Fibroblast of the aortic adventitia (primary cell): ENCODE results near the gene TXN. TPM values are rescaled to one million over a fixed set of nuclear protein-coding genes. Genes with fewer than 3 reads are reported as not detected.

Experiments
- DNase-seq: peaks from one replicate; pipeline ENCODE4 v3.0.0-alpha.2; 2010; ENCODE audit warnings: low read depth
- H3K4me3 ChIP-seq: 2 replicates; pipeline ENCODE4 v1.5.1; 2011; ENCODE audit warnings: low read depth, mild to moderate bottlenecking, control low read depth, low read length, moderate library complexity
- total RNA-seq: library from RNA; depleted of rRNA; stranded (reverse); fragments of >200 nt; gene quantifications from 2 replicates; pipeline ENCODE4 v1.2.3, GENCODE V29; 2012; ENCODE audit warnings: low replicate concordance
- TF ChIP-seq, protein P1 (sequence below): IDR thresholded peaks from 2 replicates; pipeline ENCODE4 v1.5.1; 2011; ENCODE audit warnings: mild to moderate bottlenecking, low read length, control low read depth, inconsistent platforms; ENCODE audit not compliant: insufficient read depth

The TXN gene
- total RNA-seq, 1 donor: 708 TPM

DNA sequence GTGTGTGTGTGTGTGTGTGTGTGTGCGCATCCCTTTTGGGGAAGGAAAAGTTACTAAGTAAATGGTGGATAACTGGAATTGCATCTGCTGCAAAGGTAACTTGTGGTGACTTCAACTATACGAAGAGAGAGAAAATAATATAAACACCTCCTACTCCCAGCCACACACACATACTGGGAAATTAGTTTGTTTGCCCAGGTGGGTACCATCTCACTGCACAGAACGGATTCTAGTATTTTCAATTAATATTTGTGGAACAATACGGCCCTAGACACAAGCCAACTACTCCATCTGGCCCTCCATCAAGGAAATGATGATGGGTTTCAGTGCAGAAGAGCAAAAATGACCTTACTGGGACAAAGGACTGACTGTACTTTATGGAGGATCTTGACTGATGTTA, 32.2 kb upstream of the TXN start:
- H3K4me3 ChIP-seq: no peak overlapping the region
- no peak for DNase-seq
- TF ChIP-seq, protein P1, sequence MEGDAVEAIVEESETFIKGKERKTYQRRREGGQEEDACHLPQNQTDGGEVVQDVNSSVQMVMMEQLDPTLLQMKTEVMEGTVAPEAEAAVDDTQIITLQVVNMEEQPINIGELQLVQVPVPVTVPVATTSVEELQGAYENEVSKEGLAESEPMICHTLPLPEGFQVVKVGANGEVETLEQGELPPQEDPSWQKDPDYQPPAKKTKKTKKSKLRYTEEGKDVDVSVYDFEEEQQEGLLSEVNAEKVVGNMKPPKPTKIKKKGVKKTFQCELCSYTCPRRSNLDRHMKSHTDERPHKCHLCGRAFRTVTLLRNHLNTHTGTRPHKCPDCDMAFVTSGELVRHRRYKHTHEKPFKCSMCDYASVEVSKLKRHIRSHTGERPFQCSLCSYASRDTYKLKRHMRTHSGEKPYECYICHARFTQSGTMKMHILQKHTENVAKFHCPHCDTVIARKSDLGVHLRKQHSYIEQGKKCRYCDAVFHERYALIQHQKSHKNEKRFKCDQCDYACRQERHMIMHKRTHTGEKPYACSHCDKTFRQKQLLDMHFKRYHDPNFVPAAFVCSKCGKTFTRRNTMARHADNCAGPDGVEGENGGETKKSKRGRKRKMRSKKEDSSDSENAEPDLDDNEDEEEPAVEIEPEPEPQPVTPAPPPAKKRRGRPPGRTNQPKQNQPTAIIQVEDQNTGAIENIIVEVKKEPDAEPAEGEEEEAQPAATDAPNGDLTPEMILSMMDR: no peak

DNA sequence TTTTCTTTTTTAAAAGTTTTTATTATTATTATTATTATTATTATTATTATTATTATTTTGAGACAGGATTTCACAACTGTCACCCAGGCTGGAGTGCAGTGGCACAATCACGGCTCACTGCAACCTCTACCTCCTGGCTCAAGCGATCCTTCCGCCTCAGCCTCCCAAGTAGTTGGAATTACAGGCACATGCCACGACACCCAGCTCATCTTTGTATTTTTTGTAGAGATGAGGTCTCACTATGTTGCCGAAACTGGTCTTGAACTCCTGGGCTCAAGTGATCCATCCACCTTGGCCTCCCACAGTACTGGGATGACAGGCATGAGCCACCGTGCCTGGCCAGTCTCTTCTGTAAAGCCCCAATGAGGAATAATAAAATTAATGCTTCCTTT, 31.0 kb upstream of the TXN start:
- H3K4me3 ChIP-seq: no peak overlapping the region
- TF ChIP-seq, protein P1: no peak
- no peak for DNase-seq

DNA sequence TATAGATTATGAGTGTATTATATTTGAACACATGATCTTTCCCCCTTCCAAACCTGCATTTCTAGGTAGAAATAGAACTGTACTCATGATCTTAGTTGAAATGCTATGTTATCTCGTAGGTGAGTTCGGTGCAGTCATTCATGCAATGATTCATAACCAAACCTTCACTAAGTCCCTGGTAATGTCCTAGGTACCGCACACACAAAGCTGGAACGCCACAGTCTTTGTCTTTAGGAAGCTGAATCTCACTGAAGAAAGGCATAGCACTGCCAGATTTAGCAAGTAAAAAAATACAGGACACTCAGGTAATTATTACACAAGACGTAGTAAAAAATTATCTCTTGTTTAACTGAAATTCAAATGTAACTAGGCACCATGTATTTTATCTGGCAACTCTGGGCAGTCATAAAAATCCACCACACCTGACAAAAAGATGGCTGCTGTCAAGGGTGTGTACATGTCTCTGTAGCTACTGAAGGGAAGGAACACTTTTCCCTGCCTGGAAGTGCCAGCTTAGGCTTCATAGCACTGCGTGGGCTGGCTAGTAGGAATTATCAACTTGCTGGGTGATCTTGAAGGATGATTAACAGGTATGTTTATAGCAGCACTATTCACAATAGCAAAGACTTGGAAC, 28.0 kb upstream of the TXN start:
- no peak overlapping the region for H3K4me3 ChIP-seq
- DNase-seq: no peak
- TF ChIP-seq, protein P1: no peak

DNA sequence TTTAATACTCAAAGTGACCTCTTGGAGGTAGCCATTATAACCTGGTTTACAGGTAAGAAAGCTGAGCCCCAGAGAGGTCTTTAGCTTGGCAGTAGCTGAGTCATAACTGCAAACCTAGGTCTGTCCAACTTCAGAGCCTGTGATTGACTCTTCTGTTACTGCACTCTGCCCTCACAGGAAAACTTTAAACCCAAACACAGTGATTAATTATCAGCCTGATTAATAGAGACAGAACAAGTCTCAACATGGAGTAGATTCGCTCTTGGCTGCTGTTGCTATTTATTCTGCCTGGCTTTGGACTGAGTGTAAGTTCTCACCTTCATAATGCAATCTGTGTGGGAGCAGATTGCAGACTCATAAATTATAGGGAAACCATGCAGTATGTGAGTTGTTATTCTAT, 27.4 kb upstream of the TXN start:
- no peak for DNase-seq
- no peak overlapping the region for H3K4me3 ChIP-seq
- TF ChIP-seq, protein P1: no peak

DNA sequence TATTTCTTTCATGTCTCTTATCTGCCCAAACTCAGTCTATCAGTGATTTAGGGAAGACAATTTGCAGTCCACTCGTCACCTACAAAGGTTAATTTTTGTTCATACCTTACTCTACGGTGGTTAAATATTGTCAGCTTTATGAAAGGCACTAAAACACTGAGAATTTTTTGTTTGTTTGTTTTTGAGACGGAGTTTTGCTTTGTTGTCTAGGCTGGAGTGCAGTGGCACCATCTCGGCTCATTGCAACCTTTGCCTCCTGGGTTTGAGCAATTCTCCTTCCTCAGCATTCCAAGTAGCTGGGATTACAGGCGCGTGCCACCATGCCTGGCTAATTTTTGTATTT, 26.4 kb upstream of the TXN start:
- TF ChIP-seq, protein P1: no peak
- no peak overlapping the region for H3K4me3 ChIP-seq
- DNase-seq: no peak

DNA sequence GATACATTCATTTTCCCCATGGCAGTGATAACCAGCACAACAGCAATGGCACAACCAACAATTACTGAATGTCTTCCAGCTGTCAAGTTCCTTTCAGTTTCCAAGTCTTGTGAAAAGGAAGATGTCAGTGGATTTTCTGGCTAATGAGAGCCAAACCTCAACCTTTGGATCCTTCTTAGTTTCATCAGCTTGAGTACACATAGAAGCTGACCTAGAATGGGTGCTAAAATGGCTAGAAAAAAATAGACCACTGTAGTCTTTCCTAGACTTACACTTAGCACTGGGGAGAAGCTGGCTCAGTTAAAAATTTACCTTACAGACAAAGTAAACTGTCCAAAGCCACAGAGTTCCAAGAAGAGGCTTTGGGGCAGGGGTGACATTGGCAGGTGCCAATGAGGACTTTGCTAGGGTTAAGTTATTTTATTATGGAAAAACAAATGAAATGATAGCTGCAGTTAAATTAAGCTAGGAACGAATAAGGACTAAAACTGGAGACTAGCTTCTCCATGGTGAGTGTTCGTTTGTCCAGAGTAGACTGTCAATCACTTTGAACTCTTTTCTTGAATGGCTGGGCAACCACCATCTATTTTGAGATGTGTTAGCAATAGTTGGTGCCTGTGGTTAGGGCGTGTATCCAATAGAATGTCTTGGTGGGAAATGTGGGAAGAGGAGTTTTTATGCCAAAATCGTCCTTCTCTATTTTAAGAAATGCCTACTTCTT, 25.9 kb upstream of the TXN start:
- H3K4me3 ChIP-seq: no peak overlapping the region
- DNase-seq: peak; percentile 37
- TF ChIP-seq, protein P1: no peak
